H9 (cell line): Measurements from ENCODE around the gene TCEAL4. TPM values are rescaled to one million over a fixed set of nuclear protein-coding genes. Genes with fewer than 3 reads are reported as not detected.

Source experiments
- DNase-seq: peaks from one replicate; pipeline ENCODE4 v3.0.0-alpha.2; 2017
- H2AFZ ChIP-seq: one replicate; pipeline ENCODE4 v1.6.1; 2013; ENCODE audit warnings: mild to moderate bottlenecking, low read length, control low read depth, moderate library complexity
- H2AK5ac ChIP-seq: 2 replicates; pipeline ENCODE4 v1.6.1; 2013; ENCODE audit warnings: low read length, control low read depth, mixed read lengths; ENCODE audit not compliant: insufficient read length
- H2BK120ac ChIP-seq: one replicate; pipeline ENCODE4 v1.6.1; 2013; ENCODE audit warnings: low read depth, mild to moderate bottlenecking, low read length, control low read depth, inconsistent platforms; ENCODE audit not compliant: poor library complexity, severe bottlenecking
- H2BK12ac ChIP-seq: 2 replicates; pipeline ENCODE4 v1.6.1; 2013; ENCODE audit warnings: low read length, control low read depth, mixed read lengths, low read depth; ENCODE audit not compliant: insufficient read length
- H2BK15ac ChIP-seq: 2 replicates; pipeline ENCODE4 v1.6.1; 2013; ENCODE audit warnings: low read depth, low read length, control low read depth
- H2BK20ac ChIP-seq: one replicate; pipeline ENCODE4 v1.6.1; 2013; ENCODE audit warnings: low read depth, mild to moderate bottlenecking, low read length, control low read depth, inconsistent platforms; ENCODE audit not compliant: poor library complexity, severe bottlenecking
- H2BK5ac ChIP-seq: 2 replicates; pipeline ENCODE4 v1.6.1; 2013; ENCODE audit warnings: low read length, control low read depth, mixed read lengths; ENCODE audit not compliant: insufficient read length
- H3K14ac ChIP-seq: 2 replicates; pipeline ENCODE4 v1.6.1; 2013; ENCODE audit warnings: low read length, control low read depth; ENCODE audit not compliant: insufficient read depth
- H3K18ac ChIP-seq: 2 replicates; pipeline ENCODE4 v1.6.1; 2013; ENCODE audit warnings: low read depth, mild to moderate bottlenecking, mixed read lengths, low read length, control low read depth; ENCODE audit not compliant: insufficient read length
- H3K23ac ChIP-seq: 2 replicates; pipeline ENCODE4 v1.6.1; 2013; ENCODE audit warnings: low read length, control low read depth, mixed read lengths, low read depth; ENCODE audit not compliant: insufficient read length
- H3K23me2 ChIP-seq: 2 replicates; pipeline ENCODE4 v1.6.1; 2013; ENCODE audit warnings: low read depth, mild to moderate bottlenecking, mixed read lengths, low read length, control low read depth; ENCODE audit not compliant: insufficient read length, poor library complexity, severe bottlenecking
- H3K27ac ChIP-seq: 2 replicates; pipeline ENCODE4 v1.5.1; 2013; ENCODE audit warnings: low read length, control low read depth, mixed read lengths, low read depth; ENCODE audit not compliant: insufficient read length
- H3K27me3 ChIP-seq: 2 replicates; pipeline ENCODE4 v1.6.1; 2013; ENCODE audit warnings: low read length, control low read depth, inconsistent platforms; ENCODE audit not compliant: insufficient read depth
- H3K4ac ChIP-seq: 2 replicates; pipeline ENCODE4 v1.6.1; 2013; ENCODE audit warnings: low read depth, mild to moderate bottlenecking, control low read depth, inconsistent platforms, low read length, moderate library complexity
- H3K4me1 ChIP-seq: 2 replicates; pipeline ENCODE4 v1.6.1; 2013; ENCODE audit warnings: low read length, control low read depth, inconsistent platforms; ENCODE audit not compliant: insufficient read depth
- H3K4me2 ChIP-seq: 2 replicates; pipeline ENCODE4 v1.6.1; 2013; ENCODE audit warnings: low read length, control low read depth, mixed read lengths; ENCODE audit not compliant: insufficient read length, insufficient read depth
- H3K56ac ChIP-seq: 2 replicates; pipeline ENCODE4 v1.6.1; 2013; ENCODE audit warnings: low read depth, mild to moderate bottlenecking, mixed read lengths, low read length, control low read depth; ENCODE audit not compliant: insufficient read length
- H3K79me1 ChIP-seq: 2 replicates; pipeline ENCODE4 v1.6.1; 2013; ENCODE audit warnings: low read depth, mild to moderate bottlenecking, moderate library complexity, low read length, control low read depth, inconsistent platforms; ENCODE audit not compliant: insufficient read depth, poor library complexity, severe bottlenecking
- H3K79me2 ChIP-seq: 2 replicates; pipeline ENCODE4 v1.6.1; 2013; ENCODE audit warnings: low read length, control low read depth, inconsistent platforms; ENCODE audit not compliant: insufficient read depth
- H3K9ac ChIP-seq: 2 replicates; pipeline ENCODE4 v1.6.1; 2013; ENCODE audit warnings: low read length, control low read depth, mixed read lengths; ENCODE audit not compliant: insufficient read length; ENCODE audit errors: extremely low read depth
- H3K9me3 ChIP-seq: one replicate; pipeline ENCODE4 v1.6.1; 2013; ENCODE audit warnings: low read depth, low read length, inconsistent platforms; ENCODE audit not compliant: control insufficient read depth
- H3T11ph ChIP-seq: one replicate; pipeline ENCODE4 v1.6.1; 2013; ENCODE audit warnings: mild to moderate bottlenecking, low read length, control low read depth, inconsistent platforms
- H4K20me1 ChIP-seq: one replicate; pipeline ENCODE4 v1.6.1; 2013; ENCODE audit not compliant: control insufficient read depth, insufficient read length, insufficient read depth
- H4K5ac ChIP-seq: 2 replicates; pipeline ENCODE4 v1.6.1; 2013; ENCODE audit warnings: low read depth, mild to moderate bottlenecking, mixed read lengths, low read length, control low read depth; ENCODE audit not compliant: insufficient read length
- H4K8ac ChIP-seq: replicated peaks from 2 replicates; pipeline ENCODE4 v1.6.1; 2013; ENCODE audit warnings: low read length, control low read depth, mixed read lengths, low read depth; ENCODE audit not compliant: insufficient read length
- H4K91ac ChIP-seq: 2 replicates; pipeline ENCODE4 v1.6.1; 2013; ENCODE audit warnings: low read depth, mild to moderate bottlenecking, moderate library complexity, mixed read lengths, low read length, control low read depth; ENCODE audit not compliant: insufficient read length
- H3K27ac Mint-ChIP-seq, 3 experiments: 2 replicates in 2 of 3; 3 replicates in 1 of 3; pipeline ENCODE4 v1.8.0; 2020 to 2021; ENCODE audit warnings: mixed read lengths in 3 of 3, mild to moderate bottlenecking in 1 of 3, moderate library complexity in 1 of 3
- H3K27me3 Mint-ChIP-seq: 2 replicates; pipeline ENCODE4 v1.8.0; 2021; ENCODE audit warnings: low read depth, mild to moderate bottlenecking, moderate library complexity, mixed read lengths
- H3K36me3 Mint-ChIP-seq, 3 experiments: 2 replicates in 2 of 3; 3 replicates in 1 of 3; pipeline ENCODE4 v1.8.0; 2020 to 2021; ENCODE audit warnings: low read depth in 3 of 3, mixed read lengths in 3 of 3; ENCODE audit not compliant: insufficient read depth in 1 of 3
- H3K4me1 Mint-ChIP-seq, 2 experiments: 2 replicates each; pipeline ENCODE4 v1.8.0; 2020; ENCODE audit warnings: mixed read lengths in 2 of 2
- H3K4me3 Mint-ChIP-seq, 2 experiments: 2 replicates in 1 of 2; 3 replicates in 1 of 2; pipeline ENCODE4 v1.8.0; 2020 to 2021; ENCODE audit warnings: mild to moderate bottlenecking in 2 of 2, mixed read lengths in 2 of 2, moderate library complexity in 1 of 2
- H3K9me3 Mint-ChIP-seq, 2 experiments: 2 replicates in 1 of 2; 3 replicates in 1 of 2; pipeline ENCODE4 v1.8.0; 2020; ENCODE audit warnings: mild to moderate bottlenecking in 2 of 2, mixed read lengths in 2 of 2, moderate library complexity in 1 of 2
- WGBS: extraction: QIAGEN DNeasy Blood & Tissue Kit; methylation state at CpG from one replicate; pipeline ENCODE4 v1.1.7; 2013; ENCODE audit warnings: missing lambda C conversion rate, low lambda C conversion rate, mixed read lengths; ENCODE audit not compliant: insufficient read length; ENCODE audit errors: extremely low coverage; 5-methylcytosine and 5-hydroxymethylcytosine counted together
- total RNA-seq: library from RNA; stranded (reverse); gene quantifications from 2 replicates; pipeline ENCODE4 v1.2.1, GENCODE V29; 2021
- TF ChIP-seq, protein P1 (sequence below): fragments of 200-600 bp; sonication (generic); conservative IDR thresholded peaks from 3 replicates; pipeline ENCODE4 v1.8.0; 2021; ENCODE audit warnings: antibody characterized with exemption, mild to moderate bottlenecking

TCEAL4 gene
- total RNA-seq, 1 experiment from 2014 or later, result 49.9 TPM

DNA sequence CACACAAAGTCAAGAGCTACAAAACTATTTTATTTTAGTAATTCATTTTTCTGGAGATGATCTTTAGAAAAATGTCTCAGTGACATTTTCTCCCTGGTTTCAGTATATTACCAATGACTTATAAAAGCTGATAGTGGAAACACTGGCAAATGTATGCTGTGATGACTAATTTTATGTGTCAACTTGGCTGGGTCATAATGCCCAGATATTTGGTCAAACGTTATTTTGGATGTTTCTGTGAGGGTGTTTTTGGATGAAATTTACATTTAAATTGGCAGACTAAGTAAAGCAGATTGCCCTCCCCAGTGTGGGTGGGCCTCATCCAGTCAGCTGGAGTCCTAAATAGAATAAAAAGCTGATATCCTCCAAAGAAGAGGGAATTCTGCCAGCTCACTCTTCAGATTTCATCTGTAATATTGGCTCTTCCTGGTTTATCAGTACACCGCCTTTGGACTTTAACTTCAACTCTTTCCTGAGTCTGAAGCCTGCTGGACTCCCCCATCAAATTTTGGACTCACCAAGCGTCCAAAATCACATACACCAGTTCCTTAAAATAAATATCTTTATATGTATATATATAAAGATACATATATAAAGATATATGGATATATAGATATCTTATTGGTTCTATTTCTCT is 34.8 kb upstream of the TCEAL4 start:
- no peaks in the 10 kb centered on the region for H3K79me2 ChIP-seq
- no peaks in the 10 kb centered on the region for H3K4me1 ChIP-seq
- no peak overlapping the region for H3K56ac ChIP-seq
- peaks cover 7% of the 10 kb centered on the region for H3K23me2 ChIP-seq
- no peak overlapping the region for H4K91ac ChIP-seq
- no peaks in the 10 kb centered on the region for H3K27me3 ChIP-seq
- H3K79me1 ChIP-seq, result no peaks in the 10 kb centered on the region
- H3T11ph ChIP-seq, result no peak overlapping the region
- Mint-ChIP-seq H3K36me3 (no peaks in the 10 kb centered on the region; a peak in 1 of 7 replicates), H3K4me3 (no peak overlapping the region), H3K4me1 (no peaks in the 10 kb centered on the region), H3K9me3 (peaks cover 2 to 36% of the 10 kb centered on the region in 2 experiments; a peak in 3 of 5 replicates), H3K27ac (no peak overlapping the region), H3K27me3 (no peaks in the 10 kb centered on the region; the same call in none of the 2 replicates)
- TF ChIP-seq, protein P1, sequence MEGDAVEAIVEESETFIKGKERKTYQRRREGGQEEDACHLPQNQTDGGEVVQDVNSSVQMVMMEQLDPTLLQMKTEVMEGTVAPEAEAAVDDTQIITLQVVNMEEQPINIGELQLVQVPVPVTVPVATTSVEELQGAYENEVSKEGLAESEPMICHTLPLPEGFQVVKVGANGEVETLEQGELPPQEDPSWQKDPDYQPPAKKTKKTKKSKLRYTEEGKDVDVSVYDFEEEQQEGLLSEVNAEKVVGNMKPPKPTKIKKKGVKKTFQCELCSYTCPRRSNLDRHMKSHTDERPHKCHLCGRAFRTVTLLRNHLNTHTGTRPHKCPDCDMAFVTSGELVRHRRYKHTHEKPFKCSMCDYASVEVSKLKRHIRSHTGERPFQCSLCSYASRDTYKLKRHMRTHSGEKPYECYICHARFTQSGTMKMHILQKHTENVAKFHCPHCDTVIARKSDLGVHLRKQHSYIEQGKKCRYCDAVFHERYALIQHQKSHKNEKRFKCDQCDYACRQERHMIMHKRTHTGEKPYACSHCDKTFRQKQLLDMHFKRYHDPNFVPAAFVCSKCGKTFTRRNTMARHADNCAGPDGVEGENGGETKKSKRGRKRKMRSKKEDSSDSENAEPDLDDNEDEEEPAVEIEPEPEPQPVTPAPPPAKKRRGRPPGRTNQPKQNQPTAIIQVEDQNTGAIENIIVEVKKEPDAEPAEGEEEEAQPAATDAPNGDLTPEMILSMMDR, result no peak
- no peak overlapping the region for H2BK15ac ChIP-seq
- no peak overlapping the region for H2BK120ac ChIP-seq
- no peak overlapping the region for H2BK20ac ChIP-seq
- no peak overlapping the region for H2AK5ac ChIP-seq
- H2BK12ac ChIP-seq, result no peak overlapping the region
- no CpG with 5 or more reads among the region's 3 CpGs for WGBS
- H3K4me2 ChIP-seq, result no peak overlapping the region
- H3K9me3 ChIP-seq, result no peaks in the 10 kb centered on the region
- no peak for DNase-seq
- H4K8ac ChIP-seq, result no peak overlapping the region
- H4K5ac ChIP-seq, result no peak overlapping the region
- H3K14ac ChIP-seq, result no peak overlapping the region
- H3K18ac ChIP-seq, result no peak overlapping the region
- H3K23ac ChIP-seq, result no peak overlapping the region
- H2AFZ ChIP-seq, result no peak overlapping the region
- no peak overlapping the region for H3K27ac ChIP-seq
- no peak overlapping the region for H3K4ac ChIP-seq
- H4K20me1 ChIP-seq, result no peaks in the 10 kb centered on the region
- no peak overlapping the region for H2BK5ac ChIP-seq
- no peak overlapping the region for H3K9ac ChIP-seq
